Mammary epithelial cell (primary cell): Measurements from ENCODE around the gene GPR132.

Source experiments
- EZH2 ChIP-seq: IDR thresholded peaks from 2 replicates; pipeline ENCODE4 v1.6.1; 2012; ENCODE audit warnings: low read length, inconsistent platforms, borderline replicate concordance
- TF ChIP-seq, protein P1 (sequence below), 2 donors: IDR thresholded peaks in 1 of 2; conservative IDR thresholded peaks in 1 of 2; 2 replicates each; pipeline ENCODE4 v1.5.1; 2011 to 2012; ENCODE audit warnings: inconsistent platforms in 2 of 2, low read length in 2 of 2, mild to moderate bottlenecking in 2 of 2, control low read depth in 1 of 2, low read depth in 1 of 2; ENCODE audit not compliant: insufficient read depth in 1 of 2; ENCODE audit errors: extremely low read depth in 1 of 2

DNA sequence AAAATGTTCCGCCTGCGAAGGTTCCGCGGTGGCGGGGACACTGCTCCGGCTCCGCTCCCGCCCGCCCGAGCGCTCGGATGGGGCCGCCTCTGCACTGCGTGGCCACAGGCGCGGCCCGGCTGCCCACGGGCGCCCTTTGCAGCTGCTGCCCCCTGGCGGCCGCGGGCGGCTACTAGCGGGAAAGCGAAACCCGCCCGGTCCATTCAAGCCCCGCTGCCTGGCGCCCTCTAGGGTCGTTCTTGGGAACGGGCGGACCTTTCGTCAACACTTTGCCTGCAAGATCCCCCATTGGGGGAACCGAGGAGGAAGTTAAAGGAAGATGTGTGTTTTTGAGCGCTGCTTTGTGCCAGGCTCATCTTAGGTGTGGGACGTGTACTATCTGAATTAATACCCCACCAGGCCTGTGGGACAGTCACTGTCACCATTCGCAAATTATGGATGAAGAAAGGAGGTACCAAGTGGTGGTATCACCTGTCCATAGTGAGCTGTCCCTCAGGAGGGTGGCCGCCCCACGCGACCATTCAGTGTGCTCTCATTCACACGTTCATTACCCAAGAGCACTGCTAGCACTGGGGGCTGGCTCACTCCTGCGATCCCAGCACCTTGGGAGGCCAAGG, 19.4 kb downstream of the GPR132 start:
- TF ChIP-seq, protein P1, sequence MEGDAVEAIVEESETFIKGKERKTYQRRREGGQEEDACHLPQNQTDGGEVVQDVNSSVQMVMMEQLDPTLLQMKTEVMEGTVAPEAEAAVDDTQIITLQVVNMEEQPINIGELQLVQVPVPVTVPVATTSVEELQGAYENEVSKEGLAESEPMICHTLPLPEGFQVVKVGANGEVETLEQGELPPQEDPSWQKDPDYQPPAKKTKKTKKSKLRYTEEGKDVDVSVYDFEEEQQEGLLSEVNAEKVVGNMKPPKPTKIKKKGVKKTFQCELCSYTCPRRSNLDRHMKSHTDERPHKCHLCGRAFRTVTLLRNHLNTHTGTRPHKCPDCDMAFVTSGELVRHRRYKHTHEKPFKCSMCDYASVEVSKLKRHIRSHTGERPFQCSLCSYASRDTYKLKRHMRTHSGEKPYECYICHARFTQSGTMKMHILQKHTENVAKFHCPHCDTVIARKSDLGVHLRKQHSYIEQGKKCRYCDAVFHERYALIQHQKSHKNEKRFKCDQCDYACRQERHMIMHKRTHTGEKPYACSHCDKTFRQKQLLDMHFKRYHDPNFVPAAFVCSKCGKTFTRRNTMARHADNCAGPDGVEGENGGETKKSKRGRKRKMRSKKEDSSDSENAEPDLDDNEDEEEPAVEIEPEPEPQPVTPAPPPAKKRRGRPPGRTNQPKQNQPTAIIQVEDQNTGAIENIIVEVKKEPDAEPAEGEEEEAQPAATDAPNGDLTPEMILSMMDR (conservative IDR thresholded peaks at IDR 0.05 in 1 of 2, IDR thresholded peaks at IDR 0.05 in 1 of 2; ENCODE audit: extremely low read depth in 1 of 2, insufficient read depth in 1 of 2, low read depth in 1 of 2, low read length in 2 of 2): peak; percentile 92 to 97
- no peak for TF ChIP-seq EZH2
